Right cardiac atrium (tissue), 5 donors: Measurements from ENCODE around the gene PTPRN2. TPM values are rescaled to one million over a fixed set of nuclear protein-coding genes. Genes with fewer than 3 reads are reported as not detected.

Experiments used
- ATAC-seq, 2 donors: fragments of 200-7000 bp; cut with Tn5 transposase; one replicate each; pipeline versions ENCODE4 v1.8.0 to v1.9.1; 2020; ENCODE audit warnings: moderate library complexity in 2 of 2, mild to moderate bottlenecking in 1 of 2
- DNase-seq, 3 donors: peaks; one replicate each; pipeline ENCODE4 v3.0.0-alpha.2; 2020
- H3K27ac ChIP-seq: one replicate; pipeline ENCODE4 v1.5.1; 2013; ENCODE audit warnings: mild to moderate bottlenecking, low read length, control low read depth, moderate library complexity
- H3K27me3 ChIP-seq: one replicate; pipeline ENCODE4 v1.6.1; 2013; ENCODE audit not compliant: control insufficient read depth, insufficient read depth
- H3K4me1 ChIP-seq: one replicate; pipeline ENCODE4 v1.6.1; 2013; ENCODE audit warnings: low read length; ENCODE audit not compliant: control insufficient read depth, insufficient read depth
- H3K4me3 ChIP-seq: one replicate; pipeline ENCODE4 v1.5.1; 2013; ENCODE audit warnings: low read length, control low read depth
- H3K9me3 ChIP-seq: one replicate; pipeline ENCODE4 v1.6.1; 2013; ENCODE audit warnings: low read length; ENCODE audit not compliant: control insufficient read depth
- WGBS: extraction: QIAGEN DNeasy Blood & Tissue Kit; methylation state at CpG from one replicate; pipeline ENCODE4 v1.1.7; 2013; 5-methylcytosine and 5-hydroxymethylcytosine counted together
- intact Hi-C, 4 donors: fragments of 100-400 bp; cut with DNase I; formaldehyde crosslinking; loops; one replicate each; pipeline versions ENCODE4 v1.11.0 to v1.14.0; 2022 to 2023
- polyA plus RNA-seq: library from polyadenylated mRNA; stranded (reverse); fragments of 200-250 nt; gene quantifications from one replicate; pipeline ENCODE4 v1.2.3, GENCODE V29; 2013
- total RNA-seq, 4 donors: library from RNA; stranded (reverse); fragmentation: NEBNext Ultra II Directional; extraction: Animal tissue kit (Norgen Biotek cat#: 25700); gene quantifications; one replicate each; pipeline ENCODE4 v1.2.1, GENCODE V29; 2021
- donor health status: healthy with polysubstance abuse.
- donor health status: DM: no; HTN: yes; CAD: no.
- donor health status: DM: no; HTN: no; CAD: no.
- donor health status: DM: no; HTN: yes; CAD: no; lungs with severe emphysema.
- donor health status: DM: yes; HTN: yes; CAD: no.

PTPRN2 gene
- total and polyA plus RNA-seq, 5 donors: 1.5 to 3.9 (median 1.9) TPM

GRCh38 chr7:158028290-158028941 is 559.2 kb downstream of the PTPRN2 start:
- Histone ChIP-seq H3K9me3 (no peaks in the 10 kb centered on the region), H3K4me3 (no peak overlapping the region), H3K4me1 (no peaks in the 10 kb centered on the region), H3K27me3 (no peaks in the 10 kb centered on the region), H3K27ac (no peak overlapping the region)
- 82% methylated on average over 22 of the region's 22 CpGs for whole genome bisulfite sequencing
- intact Hi-C loops: no loop called here
- ATAC-seq (no peak), DNase-seq (no peak)

GRCh38 chr7:158027646-158028045 is 560.0 kb downstream of the PTPRN2 start:
- Histone ChIP-seq H3K27me3 (no peaks in the 10 kb centered on the region), H3K4me3 (no peak overlapping the region), H3K4me1 (no peaks in the 10 kb centered on the region), H3K9me3 (no peaks in the 10 kb centered on the region), H3K27ac (no peak overlapping the region)
- ATAC-seq (no peak), DNase-seq (no peak)
- intact Hi-C loops: no loop called here
- 77% methylated on average over 6 of the region's 6 CpGs for WGBS

- H3K4me1 ChIP-seq: no peaks in the 10 kb centered on the region
- DNase-seq (no peak), ATAC-seq (peak in 1 of 2 donors; percentile 33)
- no peaks in the 10 kb centered on the region for H3K27me3 ChIP-seq
- no peaks in the 10 kb centered on the region for H3K9me3 ChIP-seq
- 87% methylated on average over 17 of the region's 17 CpGs for WGBS
- H3K4me3 ChIP-seq: no peak overlapping the region
- intact Hi-C loops: no loop called here
- H3K27ac ChIP-seq: no peak overlapping the region
Measured at GRCh38 chr7:158026636-158027265, 560.9 kb downstream of the PTPRN2 start.

GRCh38 chr7:158025686-158026600 is 561.7 kb downstream of the PTPRN2 start:
- DNase-seq: no peak
- ATAC-seq: no peak
- intact Hi-C loops: no loop called here
- Histone ChIP-seq H3K4me1 (no peaks in the 10 kb centered on the region), H3K9me3 (no peaks in the 10 kb centered on the region), H3K4me3 (no peak overlapping the region), H3K27ac (no peak overlapping the region), H3K27me3 (no peaks in the 10 kb centered on the region)
- 91% methylated on average over 30 of the region's 30 CpGs for WGBS

GRCh38 chr7:158024881-158025280 is 562.7 kb downstream of the PTPRN2 start:
- intact Hi-C loops: no loop called here
- H3K27ac ChIP-seq: no peak overlapping the region
- DNase-seq: no peak
- H3K27me3 ChIP-seq: no peaks in the 10 kb centered on the region
- no peaks in the 10 kb centered on the region for H3K9me3 ChIP-seq
- H3K4me1 ChIP-seq: no peaks in the 10 kb centered on the region
- WGBS: 77% methylated on average over 5 of the region's 5 CpGs
- H3K4me3 ChIP-seq: no peak overlapping the region
- no peak for ATAC-seq

GRCh38 chr7:158024351-158024715 is 563.3 kb downstream of the PTPRN2 start:
- 78% methylated on average over 6 of the region's 6 CpGs for WGBS
- H3K4me3 ChIP-seq: no peak overlapping the region
- ATAC-seq: no peak
- no peak overlapping the region for H3K27ac ChIP-seq
- no peak for DNase-seq
- no peaks in the 10 kb centered on the region for H3K9me3 ChIP-seq
- no peaks in the 10 kb centered on the region for H3K4me1 ChIP-seq
- intact Hi-C loops: no loop called here
- H3K27me3 ChIP-seq: no peaks in the 10 kb centered on the region

- Histone ChIP-seq H3K4me3 (no peak overlapping the region), H3K27me3 (no peaks in the 10 kb centered on the region), H3K9me3 (no peaks in the 10 kb centered on the region), H3K4me1 (no peaks in the 10 kb centered on the region), H3K27ac (no peak overlapping the region)
- DNase-seq (no peak), ATAC-seq (no peak)
- 89% methylated on average over 7 of the region's 7 CpGs for WGBS
- intact Hi-C loops: no loop called here
Measured at GRCh38 chr7:158023681-158024350, 563.8 kb downstream of the PTPRN2 start.

- Histone ChIP-seq H3K9me3 (no peaks in the 10 kb centered on the region), H3K27me3 (no peaks in the 10 kb centered on the region), H3K27ac (no peak overlapping the region), H3K4me1 (no peaks in the 10 kb centered on the region), H3K4me3 (no peak overlapping the region)
- DNase-seq (no peak), ATAC-seq (no peak)
- intact Hi-C loops: no loop called here
- 80% methylated on average over 8 of the region's 8 CpGs for WGBS
Measured at GRCh38 chr7:158023157-158023556, 564.5 kb downstream of the PTPRN2 start.

- intact Hi-C loops: no loop called here
- Histone ChIP-seq H3K4me3 (no peak overlapping the region), H3K4me1 (no peaks in the 10 kb centered on the region), H3K27ac (no peak overlapping the region), H3K27me3 (no peaks in the 10 kb centered on the region), H3K9me3 (no peaks in the 10 kb centered on the region)
- no peak for DNase-seq
- no peak for ATAC-seq
- 89% methylated on average over 9 of the region's 9 CpGs for whole genome bisulfite sequencing
Measured at GRCh38 chr7:158022601-158023000, 565.0 kb downstream of the PTPRN2 start.

GRCh38 chr7:158021836-158022235 is 565.8 kb downstream of the PTPRN2 start:
- Histone ChIP-seq H3K4me1 (no peaks in the 10 kb centered on the region), H3K4me3 (no peak overlapping the region), H3K27me3 (no peaks in the 10 kb centered on the region), H3K27ac (no peak overlapping the region), H3K9me3 (no peaks in the 10 kb centered on the region)
- ATAC-seq: no peak
- intact Hi-C loops: no loop called here
- DNase-seq: no peak
- 93% methylated on average over 4 of the region's 4 CpGs for WGBS

- 87% methylated on average over 8 of the region's 8 CpGs for WGBS
- intact Hi-C loops: no loop called here
- no peak for ATAC-seq
Measured at GRCh38 chr7:158020706-158021095, 566.9 kb downstream of the PTPRN2 start.

More at GRCh38 chr7:158020706-158021095, 566.9 kb downstream of the PTPRN2 start:
- H3K27ac ChIP-seq: no peak overlapping the region
- H3K9me3 ChIP-seq: no peaks in the 10 kb centered on the region
- H3K4me3 ChIP-seq: no peak overlapping the region
- H3K27me3 ChIP-seq: no peaks in the 10 kb centered on the region
- no peak for DNase-seq
- H3K4me1 ChIP-seq: no peaks in the 10 kb centered on the region
